ENCODE data around the gene C2CD2L.

The C2CD2L gene

GRCh38 chr11:119118227-119118626 is 11.1 kb downstream of the C2CD2L start:
- ATAC-seq: no peak
- TF ChIP-seq ZNF8 (CRISPR knock-in tag; IDR thresholded peaks at IDR 0.05) (no peak), POU6F1 (CRISPR knock-in tag; IDR thresholded peaks at IDR 0.05; ENCODE audit: borderline replicate concordance, low read depth) (no peak), PATZ1 (CRISPR knock-in tag; IDR thresholded peaks at IDR 0.05; ENCODE audit: borderline replicate concordance) (no peak), ISL1 (CRISPR knock-in tag; IDR thresholded peaks at IDR 0.05) (no peak), TCF4 (CRISPR knock-in tag; IDR thresholded peaks at IDR 0.05; ENCODE audit: borderline replicate concordance) (no peak)
- TF ChIP-seq, protein P1, sequence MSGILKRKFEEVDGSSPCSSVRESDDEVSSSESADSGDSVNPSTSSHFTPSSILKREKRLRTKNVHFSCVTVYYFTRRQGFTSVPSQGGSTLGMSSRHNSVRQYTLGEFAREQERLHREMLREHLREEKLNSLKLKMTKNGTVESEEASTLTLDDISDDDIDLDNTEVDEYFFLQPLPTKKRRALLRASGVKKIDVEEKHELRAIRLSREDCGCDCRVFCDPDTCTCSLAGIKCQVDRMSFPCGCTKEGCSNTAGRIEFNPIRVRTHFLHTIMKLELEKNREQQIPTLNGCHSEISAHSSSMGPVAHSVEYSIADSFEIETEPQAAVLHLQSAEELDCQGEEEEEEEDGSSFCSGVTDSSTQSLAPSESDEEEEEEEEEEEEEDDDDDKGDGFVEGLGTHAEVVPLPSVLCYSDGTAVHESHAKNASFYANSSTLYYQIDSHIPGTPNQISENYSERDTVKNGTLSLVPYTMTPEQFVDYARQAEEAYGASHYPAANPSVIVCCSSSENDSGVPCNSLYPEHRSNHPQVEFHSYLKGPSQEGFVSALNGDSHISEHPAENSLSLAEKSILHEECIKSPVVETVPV (CRISPR knock-in tag; IDR thresholded peaks at IDR 0.05): no peak

- TF ChIP-seq ISL1 (CRISPR knock-in tag; IDR thresholded peaks at IDR 0.05) (no peak), CSDC2 (CRISPR knock-in tag; IDR thresholded peaks at IDR 0.05) (no peak), TOX (CRISPR knock-in tag; IDR thresholded peaks at IDR 0.05; ENCODE audit: borderline replicate concordance) (no peak), ZC3H10 (CRISPR knock-in tag; IDR thresholded peaks at IDR 0.05) (no peak), ZNF70 (CRISPR knock-in tag; IDR thresholded peaks at IDR 0.05) (no peak), ZNF565 (CRISPR knock-in tag; conservative IDR thresholded peaks at IDR 0.05; ENCODE audit: low read depth) (no peak), ESRRG (CRISPR knock-in tag; IDR thresholded peaks at IDR 0.05) (no peak), BACH2 (CRISPR knock-in tag; IDR thresholded peaks at IDR 0.05; ENCODE audit: borderline replicate concordance) (no peak), ZFP3 (CRISPR knock-in tag; IDR thresholded peaks at IDR 0.05) (no peak), ZFP30 (CRISPR knock-in tag; IDR thresholded peaks at IDR 0.05) (no peak), PATZ1 (CRISPR knock-in tag; IDR thresholded peaks at IDR 0.05; ENCODE audit: borderline replicate concordance) (no peak)
- TF ChIP-seq, protein P1 (CRISPR knock-in tag; IDR thresholded peaks at IDR 0.05): no peak
- ATAC-seq: no peak
Observed at GRCh38 chr11:119118946-119119345, 11.8 kb downstream of the C2CD2L start.

DNA sequence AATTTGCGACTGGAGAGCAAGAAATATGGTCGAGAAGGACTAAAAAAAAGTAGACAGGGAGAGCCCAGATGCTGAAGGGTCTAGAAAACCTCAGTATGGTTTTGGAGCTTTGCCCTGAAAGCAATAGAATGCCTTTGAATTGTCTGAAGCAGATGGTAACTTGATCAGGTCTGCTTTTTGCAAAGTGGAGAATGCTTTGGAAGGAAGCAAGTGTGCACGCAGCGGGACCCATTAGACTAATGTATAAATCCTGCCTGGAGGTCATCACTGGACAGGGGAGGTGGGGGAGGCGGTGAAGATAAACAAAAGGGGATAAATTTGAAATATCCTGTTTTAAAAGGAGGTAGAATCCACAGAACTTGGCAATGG is 13.5 kb downstream of the C2CD2L start:
- TF ChIP-seq ZNF70 (CRISPR knock-in tag; IDR thresholded peaks at IDR 0.05): no peak
- no peak for TF ChIP-seq ZFP3 (CRISPR knock-in tag; IDR thresholded peaks at IDR 0.05)
- no peak for TF ChIP-seq ZNF565 (CRISPR knock-in tag; conservative IDR thresholded peaks at IDR 0.05; ENCODE audit: low read depth)
- TF ChIP-seq CREB5 (CRISPR knock-in tag; IDR thresholded peaks at IDR 0.05; ENCODE audit: low read depth): no peak
- TF ChIP-seq RARB (CRISPR knock-in tag; IDR thresholded peaks at IDR 0.05): no peak
- no peak for TF ChIP-seq OSR1 (CRISPR knock-in tag; IDR thresholded peaks at IDR 0.05)
- no peak for TF ChIP-seq ZC3H10 (CRISPR knock-in tag; IDR thresholded peaks at IDR 0.05)
- no peak for TF ChIP-seq ZNF8 (CRISPR knock-in tag; IDR thresholded peaks at IDR 0.05)
- TF ChIP-seq SNAI2 (CRISPR knock-in tag; IDR thresholded peaks at IDR 0.05): no peak
- no peak for TF ChIP-seq ISL1 (CRISPR knock-in tag; IDR thresholded peaks at IDR 0.05)
- ATAC-seq: peak; percentile 50
